Spleen (tissue), 11 donors: Measurements from ENCODE around the gene CSTB. TPM values are rescaled to one million over a fixed set of nuclear protein-coding genes. Genes with fewer than 3 reads are reported as not detected.

Experiments used
- DNase-seq: peaks from one replicate; pipeline ENCODE4 v3.0.0-alpha.2; 2020
- H3K27ac ChIP-seq, 8 donors: fragments of 200-600 bp; sonication (generic) in 7 of 8; 1 replicate in 4 of 8; 2 replicates in 4 of 8; pipeline versions ENCODE4 v1.5.0 to v1.8.0; 2016 to 2021; ENCODE audit warnings: inconsistent platforms in 4 of 8, mild to moderate bottlenecking in 4 of 8, moderate library complexity in 1 of 8
- H3K27me3 ChIP-seq, 7 donors: fragments of 200-600 bp; sonication (generic) in 6 of 7; replicated peaks in 1 of 7; 1 replicate in 4 of 7; 2 replicates in 3 of 7; pipeline versions ENCODE4 v1.5.0 to v1.8.0; 2016 to 2021; ENCODE audit warnings: inconsistent platforms in 3 of 7, mild to moderate bottlenecking in 1 of 7
- H3K36me3 ChIP-seq, 6 donors: fragments of 200-600 bp; sonication (generic) in 5 of 6; 1 replicate in 4 of 6; 2 replicates in 2 of 6; pipeline versions ENCODE4 v1.5.0 to v1.8.0; 2016 to 2021; ENCODE audit warnings: inconsistent platforms in 2 of 6
- H3K4me1 ChIP-seq, 6 donors: fragments of 200-600 bp; sonication (generic) in 5 of 6; 1 replicate in 3 of 6; 2 replicates in 3 of 6; pipeline versions ENCODE4 v1.5.0 to v1.8.0; 2016 to 2021; ENCODE audit warnings: inconsistent platforms in 3 of 6
- H3K4me3 ChIP-seq, 8 donors: fragments of 200-600 bp; sonication (generic) in 7 of 8; 1 replicate in 4 of 8; 2 replicates in 4 of 8; pipeline versions ENCODE4 v1.5.0 to v1.8.0; 2016 to 2021; ENCODE audit warnings: inconsistent platforms in 4 of 8, mild to moderate bottlenecking in 4 of 8, moderate library complexity in 2 of 8
- H3K9me3 ChIP-seq, 8 donors: fragments of 200-600 bp; sonication (generic) in 7 of 8; 1 replicate in 4 of 8; 2 replicates in 4 of 8; pipeline versions ENCODE4 v1.5.0 to v1.8.0; 2016 to 2021; ENCODE audit warnings: inconsistent platforms in 4 of 8
- POLR2A ChIP-seq, 3 donors: fragments of 450-650 bp; IDR thresholded peaks; one replicate each; pipeline ENCODE4 v1.5.1; 2017; ENCODE audit warnings: antibody characterized with exemption in 3 of 3, mild to moderate bottlenecking in 1 of 3
- POLR2AphosphoS5 ChIP-seq, 3 donors: sonication (generic); formaldehyde crosslinking; IDR thresholded peaks; one replicate each; pipeline ENCODE4 v1.5.1; 2017; ENCODE audit warnings: antibody characterized with exemption in 3 of 3
- WGBS, 5 donors: extraction: QIAGEN DNeasy Blood & Tissue Kit in 3 of 5; methylation state at CpG; one replicate each; pipeline versions ENCODE4 v1.1.5 to v1.1.7; 2013 to 2018; 5-methylcytosine and 5-hydroxymethylcytosine counted together
- intact Hi-C: fragments of 100-400 bp; cut with DNase I; formaldehyde crosslinking; loops from one replicate; pipeline ENCODE4 v1.15.0; 2023; ENCODE audit warnings: low total_unique reads
- polyA plus RNA-seq, 3 donors: library from polyadenylated mRNA; stranded (reverse); fragments of 200-250 nt; gene quantifications; one replicate each; pipeline ENCODE4 v1.2.1, GENCODE V29; 2013
- total RNA-seq, 7 donors: library from RNA; depleted of rRNA in 3 of 7; stranded (reverse); fragments of >200 nt in 3 of 7; fragmentation: NEBNext Ultra II Directional in 4 of 7; extraction: Animal tissue kit (Norgen Biotek cat#: 25700) in 4 of 7; gene quantifications; one replicate each; pipeline versions ENCODE4 v1.1.0 to v1.2.1, GENCODE V29; 2016 to 2021
- TF ChIP-seq, protein P1 (sequence below), 11 experiments: fragments of 200-600 bp in 7 of 11; fragments of 450-650 bp in 4 of 11; sonication (generic) in 4 of 11; IDR thresholded peaks in 8 of 11; conservative IDR thresholded peaks in 3 of 11; 1 replicate in 7 of 11; 2 replicates in 4 of 11; pipeline versions ENCODE4 v1.4.0 to v1.8.0; 2016 to 2021; ENCODE audit warnings: antibody characterized with exemption in 11 of 11, inconsistent platforms in 4 of 11, mild to moderate bottlenecking in 1 of 11
- donor health status: healthy with polysubstance abuse.
- donor health status: DM: no; HTN: no; CAD: no; lungs with moderate emphysema.
- donor health status: DM: no; HTN: no; CAD: no.
- donor health status: Bipolar disorder and iron deficiency.
- donor health status: healthy.
- donor health status: DM: no; HTN: no; CAD: no.
- donor health status: DM: yes; HTN: yes; CAD: no.

CSTB gene
- total and polyA plus RNA-seq, 10 donors: 10.5 to 93.8 (median 33.2) TPM

DNA sequence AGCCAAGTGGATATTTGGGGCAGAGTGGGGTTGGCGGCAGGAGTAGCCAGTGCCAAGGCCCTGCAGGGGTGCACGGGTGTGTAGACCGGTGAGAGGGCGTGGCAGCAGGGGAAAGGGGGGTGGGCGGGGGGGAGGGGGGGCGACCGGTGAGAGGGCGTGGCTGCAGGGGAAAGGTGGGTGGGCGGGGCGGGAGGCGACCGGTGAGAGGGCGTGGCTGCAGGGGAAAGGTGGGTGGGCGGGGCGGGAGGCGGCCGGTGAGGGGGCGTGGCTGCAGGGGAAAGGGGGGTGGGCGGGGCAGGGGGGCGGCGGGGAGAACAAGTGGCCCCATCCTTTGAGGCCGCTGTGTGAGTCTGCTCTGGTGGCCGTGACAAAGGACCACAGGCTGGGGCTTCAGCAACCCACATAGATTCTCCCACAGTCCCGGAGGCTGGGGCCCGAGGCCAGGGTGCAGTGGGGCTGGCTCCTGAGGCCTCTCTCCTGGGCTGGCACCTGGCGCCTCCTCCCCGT lies 39.1 kb upstream of the CSTB start:
- intact Hi-C loops: loop anchor here (10.0 kb wide), 1 partner anchor 120 kb away; no protein-coding TSS in a partner anchor
- WGBS, 5 donors: 38 to 58% (median 50%) methylated on average over 11 to 23 of the region's 27 CpGs
- DNase-seq: no peak

DNA sequence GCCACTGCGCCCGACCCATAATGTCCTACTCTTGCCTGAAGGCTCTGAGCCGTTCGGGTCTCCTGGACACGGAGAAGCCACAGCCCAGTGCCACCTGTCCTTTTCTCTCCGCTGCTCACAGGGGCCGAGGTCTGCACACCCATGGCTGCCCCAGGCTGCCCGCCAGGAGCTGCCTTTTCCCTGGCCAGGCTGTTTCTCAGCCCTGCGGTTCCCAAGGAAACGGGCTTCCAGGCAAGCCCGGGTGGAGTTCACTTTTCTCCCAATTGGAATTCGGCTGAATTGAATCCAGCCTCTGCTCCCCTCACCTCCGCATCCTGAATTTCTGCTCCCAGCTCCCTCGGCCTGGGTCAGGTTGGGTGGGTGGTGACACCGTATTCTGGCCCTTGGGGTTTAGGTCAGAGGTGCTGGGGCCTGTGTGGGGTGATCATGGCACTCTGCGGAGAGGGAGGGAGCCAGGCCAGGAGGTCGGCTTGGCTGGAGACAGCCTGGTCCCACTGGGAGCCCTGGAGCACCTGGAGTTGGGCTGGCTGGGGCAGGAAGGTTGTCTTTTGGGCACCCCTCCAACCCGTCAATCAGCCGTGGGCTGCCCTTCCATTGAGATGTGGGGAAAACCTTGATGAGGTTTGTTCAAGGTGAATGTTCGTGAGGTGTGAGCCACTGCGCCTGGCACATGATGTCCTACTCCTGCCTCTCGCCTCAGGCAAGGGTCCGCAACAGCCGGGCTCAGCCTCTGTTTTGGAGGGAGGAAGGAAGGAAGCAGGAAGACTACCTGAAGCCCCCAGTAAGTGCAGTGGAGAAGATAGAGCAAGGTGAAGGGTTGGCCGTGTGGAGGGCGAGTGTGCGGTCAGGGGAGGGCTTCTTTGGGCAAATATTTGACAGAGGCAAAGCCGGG lies 38.4 kb upstream of the CSTB start:
- Histone ChIP-seq H3K27ac (no peak overlapping the region), H3K27me3 (no peaks in the 10 kb centered on the region), H3K36me3 (no peaks in the 10 kb centered on the region), H3K4me3 (no peak overlapping the region), H3K9me3 (peaks cover 0 to 15% (median 8%) of the 10 kb centered on the region in 8 donors), H3K4me1 (peaks cover 14 to 69% (median 39%) of the 10 kb centered on the region in 6 donors)
- TF ChIP-seq POLR2A (IDR thresholded peaks at IDR 0.05) (no peak), POLR2AphosphoS5 (IDR thresholded peaks at IDR 0.05) (no peak)
- TF ChIP-seq, protein P1, sequence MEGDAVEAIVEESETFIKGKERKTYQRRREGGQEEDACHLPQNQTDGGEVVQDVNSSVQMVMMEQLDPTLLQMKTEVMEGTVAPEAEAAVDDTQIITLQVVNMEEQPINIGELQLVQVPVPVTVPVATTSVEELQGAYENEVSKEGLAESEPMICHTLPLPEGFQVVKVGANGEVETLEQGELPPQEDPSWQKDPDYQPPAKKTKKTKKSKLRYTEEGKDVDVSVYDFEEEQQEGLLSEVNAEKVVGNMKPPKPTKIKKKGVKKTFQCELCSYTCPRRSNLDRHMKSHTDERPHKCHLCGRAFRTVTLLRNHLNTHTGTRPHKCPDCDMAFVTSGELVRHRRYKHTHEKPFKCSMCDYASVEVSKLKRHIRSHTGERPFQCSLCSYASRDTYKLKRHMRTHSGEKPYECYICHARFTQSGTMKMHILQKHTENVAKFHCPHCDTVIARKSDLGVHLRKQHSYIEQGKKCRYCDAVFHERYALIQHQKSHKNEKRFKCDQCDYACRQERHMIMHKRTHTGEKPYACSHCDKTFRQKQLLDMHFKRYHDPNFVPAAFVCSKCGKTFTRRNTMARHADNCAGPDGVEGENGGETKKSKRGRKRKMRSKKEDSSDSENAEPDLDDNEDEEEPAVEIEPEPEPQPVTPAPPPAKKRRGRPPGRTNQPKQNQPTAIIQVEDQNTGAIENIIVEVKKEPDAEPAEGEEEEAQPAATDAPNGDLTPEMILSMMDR (IDR thresholded peaks at IDR 0.05 in 8 of 11, conservative IDR thresholded peaks at IDR 0.05 in 3 of 11): no peak
- DNase-seq: no peak
- intact Hi-C loops: loop anchor here (10.0 kb wide), 1 partner anchor 120 kb away; no protein-coding TSS in a partner anchor
- 77 to 88% (median 81%) methylated on average over 26 to 28 of the region's 28 CpGs for WGBS, 5 donors

More for the DNA sequence above, 39.1 kb upstream of the CSTB start:
- Histone ChIP-seq H3K4me1 (peaks cover 14 to 69% (median 36%) of the 10 kb centered on the region in 6 donors), H3K4me3 (no peak overlapping the region), H3K27ac (no peak overlapping the region), H3K36me3 (no peaks in the 10 kb centered on the region), H3K27me3 (no peaks in the 10 kb centered on the region), H3K9me3 (peaks cover 0 to 15% (median 8%) of the 10 kb centered on the region in 8 donors)
- TF ChIP-seq, protein P1 (IDR thresholded peaks at IDR 0.05 in 8 of 11, conservative IDR thresholded peaks at IDR 0.05 in 3 of 11): no peak
- TF ChIP-seq POLR2AphosphoS5 (IDR thresholded peaks at IDR 0.05) (no peak), POLR2A (IDR thresholded peaks at IDR 0.05) (no peak)

DNA sequence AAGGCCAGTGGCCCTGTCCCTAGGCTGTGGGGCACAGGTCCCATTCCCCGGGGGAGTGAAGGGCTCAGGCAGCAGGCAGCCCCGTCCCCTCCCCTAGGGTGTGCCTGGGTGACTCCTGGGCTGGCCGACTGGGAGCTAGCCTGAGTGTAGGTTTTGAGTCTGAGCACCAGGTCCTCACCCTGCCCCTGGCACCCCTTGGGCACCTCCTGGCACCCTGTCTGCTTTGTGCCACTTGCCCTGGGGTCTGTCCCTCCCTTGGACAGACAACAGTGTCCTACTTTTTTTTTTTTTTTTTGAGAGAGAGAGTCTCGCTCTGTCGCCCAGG lies 37.5 kb upstream of the CSTB start:
- intact Hi-C loops: loop anchor here (10.0 kb wide), 1 partner anchor 121 kb away; no protein-coding TSS in a partner anchor
- Histone ChIP-seq H3K9me3 (peaks cover 0 to 7% (median 3%) of the 10 kb centered on the region in 8 donors), H3K4me3 (no peak overlapping the region), H3K36me3 (peaks cover 0 to 7% (median 0%) of the 10 kb centered on the region in 6 donors), H3K27ac (peak overlapping the region in 1 of 8 donors; percentile 77), H3K4me1 (peaks cover 14 to 71% (median 46%) of the 10 kb centered on the region in 6 donors), H3K27me3 (no peaks in the 10 kb centered on the region)
- TF ChIP-seq POLR2A (IDR thresholded peaks at IDR 0.05) (no peak), POLR2AphosphoS5 (IDR thresholded peaks at IDR 0.05) (no peak)
- TF ChIP-seq, protein P1 (IDR thresholded peaks at IDR 0.05 in 8 of 11, conservative IDR thresholded peaks at IDR 0.05 in 3 of 11): no peak
- DNase-seq: no peak
- 72 to 96% (median 88%) methylated on average over 5 of the region's 5 CpGs for WGBS, 5 donors
